SK-N-SH (cell line): ENCODE measurements around the gene OR10G3. TPM values are rescaled to one million over a fixed set of nuclear protein-coding genes. Genes with fewer than 3 reads are reported as not detected.

Source experiments
- CTCF ChIA-PET: fragments of 300-600, 350-600 bp; formaldehyde crosslinking; extraction: SDS; loops from one replicate; lab custom pipeline; 2021; lab: Yijun Ruan, JAX
- POLR2A ChIA-PET: fragments of 350-600 bp; sonication (Branson Sonifier 250); formaldehyde crosslinking; extraction: SDS; loops from one replicate; lab custom pipeline; 2020; ENCODE audit warnings: antibody characterized with exemption, inconsistent platforms; lab: Yijun Ruan, JAX
- DNase-seq: peaks from one replicate; pipeline ENCODE4 v3.0.0; 2012
- H2AFZ ChIP-seq: fragments of 200-600 bp; sonication (generic); 2 replicates; pipeline ENCODE4 v1.8.1; 2016; ENCODE audit warnings: antibody characterized with exemption, mild to moderate bottlenecking, low read depth
- H3F3A ChIP-seq: fragments of 200-600 bp; sonication (generic); replicated peaks from 2 replicates; pipeline ENCODE3; 2016; ENCODE audit warnings: antibody characterized with exemption, mild to moderate bottlenecking; ENCODE audit not compliant: insufficient read depth
- H3K27ac ChIP-seq, 2 experiments: fragments of 200-500 bp in 1 of 2; fragments of 200-600 bp in 1 of 2; sonication (Bioruptor generic) in 1 of 2; sonication (generic), shearing (Covaris generic) in 1 of 2; 2 replicates each; pipeline versions ENCODE4 v1.5.1 to v1.6.1; 2014 to 2016; ENCODE audit warnings: low read depth in 2 of 2, inconsistent platforms in 1 of 2, low read length in 1 of 2, mild to moderate bottlenecking in 1 of 2, mixed read lengths in 1 of 2
- H3K27me3 ChIP-seq: fragments of 200-600 bp; sonication (generic), shearing (Covaris generic); 2 replicates; pipeline ENCODE4 v1.6.1; 2016; ENCODE audit warnings: mixed run types; ENCODE audit not compliant: insufficient read depth
- H3K36me3 ChIP-seq, 2 experiments: fragments of 200-500 bp in 1 of 2; fragments of 200-600 bp in 1 of 2; sonication (Bioruptor generic) in 1 of 2; sonication (generic) in 1 of 2; replicated peaks in 1 of 2; 2 replicates each; pipeline versions ENCODE3 to v1.5.1; 2014 to 2016; ENCODE audit warnings: low read length in 1 of 2, mild to moderate bottlenecking in 1 of 2; ENCODE audit not compliant: insufficient read depth in 2 of 2, control insufficient read depth in 1 of 2
- H3K4me1 ChIP-seq, 2 experiments: fragments of 200-500 bp in 1 of 2; fragments of 200-600 bp in 1 of 2; sonication (Bioruptor generic) in 1 of 2; sonication (generic), shearing (Covaris generic) in 1 of 2; 2 replicates each; pipeline versions ENCODE4 v1.5.1 to v1.6.1; 2014 to 2016; ENCODE audit warnings: low read depth in 1 of 2, low read length in 1 of 2, mixed run types in 1 of 2; ENCODE audit not compliant: insufficient read depth in 2 of 2, control insufficient read depth in 1 of 2
- H3K4me2 ChIP-seq: fragments of 200-600 bp; sonication (generic), shearing (Covaris generic); 2 replicates; pipeline ENCODE4 v1.6.1; 2017; ENCODE audit warnings: mixed run types
- H3K4me3 ChIP-seq, 2 experiments: fragments of 200-500 bp in 1 of 2; fragments of 200-600 bp in 1 of 2; sonication (Bioruptor generic) in 1 of 2; sonication (generic), shearing (Covaris generic) in 1 of 2; 2 replicates each; pipeline versions ENCODE4 v1.5.1 to v1.8.1; 2014 to 2016; ENCODE audit warnings: low read depth in 2 of 2, inconsistent platforms in 1 of 2, low read length in 1 of 2, mild to moderate bottlenecking in 1 of 2, mixed read lengths in 1 of 2, moderate library complexity in 1 of 2
- H3K79me2 ChIP-seq: fragments of 200-600 bp; sonication (generic); 2 replicates; pipeline ENCODE4 v1.8.1; 2017; ENCODE audit warnings: mild to moderate bottlenecking; ENCODE audit not compliant: insufficient read depth
- H3K9ac ChIP-seq: fragments of 200-600 bp; sonication (generic); 2 replicates; pipeline ENCODE4 v1.6.1; 2017; ENCODE audit warnings: mixed run types
- H3K9me2 ChIP-seq: fragments of 200-600 bp; sonication (generic); 2 replicates; pipeline ENCODE4 v1.6.1; 2017; ENCODE audit warnings: mixed run types
- H3K9me3 ChIP-seq: fragments of 200-600 bp; sonication (generic); 2 replicates; pipeline ENCODE4 v1.6.1; 2017; ENCODE audit warnings: mixed run types, mild to moderate bottlenecking, moderate library complexity
- H4K20me1 ChIP-seq: fragments of 200-600 bp; sonication (generic); 2 replicates; pipeline ENCODE4 v1.6.1; 2017; ENCODE audit warnings: mild to moderate bottlenecking, mixed run types; ENCODE audit not compliant: insufficient read depth
- CTCF ChIP-seq: fragments of 200-600 bp; sonication (generic); IDR thresholded peaks from 2 replicates; pipeline ENCODE4 v1.6.1; 2017; ENCODE audit warnings: antibody characterized with exemption, mild to moderate bottlenecking, moderate library complexity
- ELF1 ChIP-seq: IDR thresholded peaks from 2 replicates; pipeline ENCODE4 v1.4.0; 2012
- EP300 ChIP-seq, 2 experiments: IDR thresholded peaks; 2 replicates each; pipeline versions ENCODE4 v1.4.0 to v1.6.1; 2012; ENCODE audit warnings: borderline replicate concordance in 1 of 2, low read depth in 1 of 2, low read length in 1 of 2
- FOSL2 ChIP-seq: IDR thresholded peaks from 2 replicates; pipeline ENCODE4 v1.4.0; 2012; ENCODE audit warnings: low read depth, mild to moderate bottlenecking, moderate library complexity, borderline replicate concordance
- FOXJ3 ChIP-seq: sonication (generic); formaldehyde crosslinking; IDR thresholded peaks from 2 replicates; pipeline ENCODE4 v1.5.1; 2020; ENCODE audit warnings: mild to moderate bottlenecking, missing genetic modification reagents
- FOXM1 ChIP-seq: IDR thresholded peaks from 2 replicates; pipeline ENCODE4 v1.4.0; 2012; ENCODE audit warnings: low read depth, mild to moderate bottlenecking
- MEF2A ChIP-seq: IDR thresholded peaks from 2 replicates; pipeline ENCODE4 v1.4.0; 2012; ENCODE audit warnings: low read depth, borderline replicate concordance
- NFIC ChIP-seq: IDR thresholded peaks from 2 replicates; pipeline ENCODE4 v1.4.0; 2012; ENCODE audit warnings: borderline replicate concordance
- NRF1 ChIP-seq: IDR thresholded peaks from 2 replicates; pipeline ENCODE4 v1.6.1; 2012; ENCODE audit warnings: low read depth, mild to moderate bottlenecking, low read length
- PBX3 ChIP-seq: IDR thresholded peaks from 2 replicates; pipeline ENCODE4; 2012
- REST ChIP-seq: IDR thresholded peaks from 2 replicates; pipeline ENCODE4 v1.6.1; 2012; ENCODE audit warnings: mild to moderate bottlenecking, low read depth, low read length, moderate library complexity
- RFX5 ChIP-seq: IDR thresholded peaks from 2 replicates; pipeline ENCODE4 v1.6.1; 2012; ENCODE audit warnings: mild to moderate bottlenecking, improper control_type of control experiment, low read length
- RXRA ChIP-seq: IDR thresholded peaks from 2 replicates; pipeline ENCODE4 v1.4.0; 2012; ENCODE audit warnings: low read depth, mild to moderate bottlenecking, borderline replicate concordance
- SIN3A ChIP-seq: IDR thresholded peaks from 2 replicates; pipeline ENCODE4 v1.6.1; 2012; ENCODE audit warnings: low read depth, mild to moderate bottlenecking, low read length, moderate library complexity, borderline replicate concordance
- SMC3 ChIP-seq: IDR thresholded peaks from 2 replicates; pipeline ENCODE4 v1.6.1; 2012; ENCODE audit warnings: low read depth, low read length, improper control_type of control experiment
- TAF1 ChIP-seq: IDR thresholded peaks from 2 replicates; pipeline ENCODE4 v1.6.1; 2012; ENCODE audit warnings: low read depth, mild to moderate bottlenecking, low read length, moderate library complexity, borderline replicate concordance
- TCF12 ChIP-seq: IDR thresholded peaks from 2 replicates; pipeline ENCODE4 v1.4.0; 2012
- USF1 ChIP-seq: IDR thresholded peaks from 2 replicates; pipeline ENCODE4 v1.4.0; 2012; ENCODE audit warnings: low read depth, borderline replicate concordance
- YY1 ChIP-seq: IDR thresholded peaks from 2 replicates; pipeline ENCODE4 v1.4.0; 2012; ENCODE audit warnings: low read depth, mild to moderate bottlenecking
- WGBS: methylation state at CpG from one replicate; pipeline ENCODE4 v1.1.6; 2017; ENCODE audit warnings: low lambda C conversion rate; 5-methylcytosine and 5-hydroxymethylcytosine counted together
- polyA plus RNA-seq, 3 experiments: library from polyadenylated mRNA; depleted of rRNA; stranded (reverse); fragments of >200 nt; gene quantifications; 2 replicates each; pipeline ENCODE4 v1.2.3, GENCODE V29; 2012

OR10G3 gene
- polyA plus RNA-seq, 1 of the 3 experiments (the other 2 are of a cell fraction), result not detected

- TF ChIP-seq RFX5, result no peak
- no peak for TF ChIP-seq USF1
- TF ChIP-seq EP300 (IDR thresholded peaks at IDR 0.05; ENCODE audit: borderline replicate concordance in 1 of 2, low read depth in 1 of 2, low read length in 1 of 2), result no peak
- no peak for TF ChIP-seq PBX3
- TF ChIP-seq SIN3A, result no peak
- TF ChIP-seq RXRA, result no peak
- TF ChIP-seq FOSL2, result no peak
- no peak for TF ChIP-seq FOXJ3 (CRISPR knock-in tag)
Measured at GRCh38 chr14:21525962-21526671, 53.8 kb downstream of the OR10G3 start, which contains the start of gene SALL2 (continued).

GRCh38 chr14:21525571-21525961 is 54.3 kb downstream of the OR10G3 start:
- POLR2A ChIA-PET, result interaction anchor here (0.9 to 2.8 kb wide), 2 partner anchors 14 to 49 kb away, joined by 5 to 36 read pairs; partner anchors contain the start of genes METTL3, RAB2B and TOX4
- peaks cover 6% of the 10 kb centered on the region; the same call in 1 of the 2 replicates for H3K27me3 ChIP-seq

More at GRCh38 chr14:21525571-21525961, 54.3 kb downstream of the OR10G3 start:
- Histone ChIP-seq H3K9me2 (no peaks in the 10 kb centered on the region), H4K20me1 (no peaks in the 10 kb centered on the region), H3F3A (no peaks in the 10 kb centered on the region), H3K79me2 (no peaks in the 10 kb centered on the region; the same call in 1 of the 2 replicates), H3K27ac (peak overlapping the region in 1 of 2 experiments; percentile 82; a peak in 2 of 4 replicates), H3K4me2 (peak overlapping the region; percentile 89), H3K9me3 (no peaks in the 10 kb centered on the region), H3K4me1 (peaks cover 0 to 16% of the 10 kb centered on the region in 2 experiments; a peak in 1 of 4 replicates), H3K36me3 (peaks cover 0 to 5% of the 10 kb centered on the region in 2 experiments), H2AFZ (no peak overlapping the region), H3K4me3 (peak overlapping the region; percentile 75 to 77), H3K9ac (peak overlapping the region; percentile 80; the same call in 1 of the 2 replicates)
- TF ChIP-seq NRF1, result no peak
- TF ChIP-seq SMC3, result no peak
- no peak for TF ChIP-seq TCF12
- no peak for TF ChIP-seq NFIC
- no peak for TF ChIP-seq PBX3
- TF ChIP-seq FOXJ3 (CRISPR knock-in tag), result no peak
- TF ChIP-seq CTCF, result no peak
- no peak for TF ChIP-seq MEF2A
- no peak for TF ChIP-seq YY1
- TF ChIP-seq EP300 (IDR thresholded peaks at IDR 0.05; ENCODE audit: borderline replicate concordance in 1 of 2, low read depth in 1 of 2, low read length in 1 of 2), result no peak
- no peak for TF ChIP-seq USF1
- TF ChIP-seq REST, result no peak
- no peak for TF ChIP-seq TAF1
- TF ChIP-seq FOXM1, result no peak
- no peak for TF ChIP-seq ELF1
- DNase-seq, result peak; percentile 61
- CTCF ChIA-PET, result interaction anchor here (1.1 to 1.3 kb wide), 4 partner anchors 9 to 48 kb away, joined by 3 to 7 read pairs (median 4); partner anchors contain the start of gene TOX4
- 35% methylated on average over 11 of the region's 12 CpGs for WGBS
